Nephron progenitor cell (in vitro differentiated cells): Measurements from ENCODE around the gene CAB39L.
"Not testable (repeated sequence)": the region's sequence is repeated elsewhere in the genome, so short reads cannot be mapped to it uniquely, and the experiment has no call there.

Experiments
- DNase-seq: peaks from one replicate; pipeline ENCODE4 v3.0.0; 2021
- H3K27ac Mint-ChIP-seq: 2 replicates; pipeline ENCODE4 v1.8.0; 2021; ENCODE audit warnings: mild to moderate bottlenecking, moderate library complexity, mixed read lengths
- H3K27me3 Mint-ChIP-seq: 2 replicates; pipeline ENCODE4 v1.8.0; 2021; ENCODE audit warnings: mild to moderate bottlenecking, low read depth, mixed read lengths; ENCODE audit not compliant: poor library complexity
- H3K36me3 Mint-ChIP-seq: 2 replicates; pipeline ENCODE4 v1.8.0; 2021; ENCODE audit warnings: low read depth, mixed read lengths
- H3K4me1 Mint-ChIP-seq: 2 replicates; pipeline ENCODE4 v1.8.0; 2021; ENCODE audit warnings: mixed read lengths
- H3K4me3 Mint-ChIP-seq: 2 replicates; pipeline ENCODE4 v1.8.0; 2021; ENCODE audit warnings: mild to moderate bottlenecking, moderate library complexity, mixed read lengths
- H3K9me3 Mint-ChIP-seq: 2 replicates; pipeline ENCODE4 v1.8.0; 2021; ENCODE audit warnings: mild to moderate bottlenecking, moderate library complexity, mixed read lengths
- TF ChIP-seq, protein P1 (sequence below): fragments of 200-600 bp; sonication (generic); IDR thresholded peaks from 2 replicates; pipeline ENCODE4 v1.5.0; 2021; ENCODE audit warnings: antibody characterized with exemption

CAB39L gene

DNA sequence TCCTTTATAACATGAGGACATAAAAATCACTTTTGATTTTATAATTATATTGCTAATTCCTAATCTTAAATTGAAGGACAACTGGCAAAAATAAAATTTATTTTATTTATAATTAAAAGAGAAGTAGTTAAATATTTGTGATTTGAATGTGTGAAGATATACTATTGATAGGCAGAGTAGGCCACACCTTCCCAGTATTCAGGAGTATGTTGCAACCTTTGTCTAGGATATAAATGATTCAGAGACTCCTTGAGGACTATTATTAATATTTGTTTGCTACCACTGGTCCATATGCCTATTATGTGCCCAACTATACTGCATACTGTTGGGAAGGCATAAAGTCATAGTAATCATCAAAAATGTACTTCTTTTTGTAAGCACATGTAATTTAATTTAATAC lies 101.9 kb downstream of the CAB39L start:
- H3K4me3 Mint-ChIP-seq = no peak overlapping the region
- no peak overlapping the region for H3K27ac Mint-ChIP-seq
- no peaks in the 10 kb centered on the region for H3K9me3 Mint-ChIP-seq
- H3K36me3 Mint-ChIP-seq = no peaks in the 10 kb centered on the region
- peaks cover 3% of the 10 kb centered on the region for H3K27me3 Mint-ChIP-seq
- H3K4me1 Mint-ChIP-seq = peaks cover 18% of the 10 kb centered on the region
- TF ChIP-seq, protein P1, sequence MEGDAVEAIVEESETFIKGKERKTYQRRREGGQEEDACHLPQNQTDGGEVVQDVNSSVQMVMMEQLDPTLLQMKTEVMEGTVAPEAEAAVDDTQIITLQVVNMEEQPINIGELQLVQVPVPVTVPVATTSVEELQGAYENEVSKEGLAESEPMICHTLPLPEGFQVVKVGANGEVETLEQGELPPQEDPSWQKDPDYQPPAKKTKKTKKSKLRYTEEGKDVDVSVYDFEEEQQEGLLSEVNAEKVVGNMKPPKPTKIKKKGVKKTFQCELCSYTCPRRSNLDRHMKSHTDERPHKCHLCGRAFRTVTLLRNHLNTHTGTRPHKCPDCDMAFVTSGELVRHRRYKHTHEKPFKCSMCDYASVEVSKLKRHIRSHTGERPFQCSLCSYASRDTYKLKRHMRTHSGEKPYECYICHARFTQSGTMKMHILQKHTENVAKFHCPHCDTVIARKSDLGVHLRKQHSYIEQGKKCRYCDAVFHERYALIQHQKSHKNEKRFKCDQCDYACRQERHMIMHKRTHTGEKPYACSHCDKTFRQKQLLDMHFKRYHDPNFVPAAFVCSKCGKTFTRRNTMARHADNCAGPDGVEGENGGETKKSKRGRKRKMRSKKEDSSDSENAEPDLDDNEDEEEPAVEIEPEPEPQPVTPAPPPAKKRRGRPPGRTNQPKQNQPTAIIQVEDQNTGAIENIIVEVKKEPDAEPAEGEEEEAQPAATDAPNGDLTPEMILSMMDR = no peak
- no peak for DNase-seq

DNA sequence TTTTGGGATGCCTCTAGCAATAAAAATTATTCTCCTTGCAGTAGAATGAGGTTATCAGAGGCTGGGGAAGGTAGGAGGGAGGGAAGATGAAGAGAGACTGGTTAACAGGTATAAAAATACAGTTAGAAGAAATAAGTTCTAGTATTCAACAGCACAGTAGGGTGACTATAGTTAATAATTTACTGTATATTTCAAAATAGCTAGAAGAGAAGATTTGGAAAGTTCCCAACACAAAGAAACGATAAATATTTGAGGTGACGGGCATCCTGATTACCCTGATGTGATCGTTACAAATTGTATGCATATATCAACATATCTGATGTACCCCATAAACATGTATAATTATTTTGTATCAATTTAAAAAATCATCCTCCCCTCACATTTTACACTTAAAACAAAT lies 102.3 kb downstream of the CAB39L start:
- Mint-ChIP-seq H3K27ac (no peak overlapping the region), H3K9me3 (no peaks in the 10 kb centered on the region), H3K4me1 (peaks cover 15% of the 10 kb centered on the region), H3K36me3 (no peaks in the 10 kb centered on the region), H3K4me3 (no peak overlapping the region), H3K27me3 (peaks cover 3% of the 10 kb centered on the region)
- TF ChIP-seq, protein P1 = no peak
- no peak for DNase-seq

DNA sequence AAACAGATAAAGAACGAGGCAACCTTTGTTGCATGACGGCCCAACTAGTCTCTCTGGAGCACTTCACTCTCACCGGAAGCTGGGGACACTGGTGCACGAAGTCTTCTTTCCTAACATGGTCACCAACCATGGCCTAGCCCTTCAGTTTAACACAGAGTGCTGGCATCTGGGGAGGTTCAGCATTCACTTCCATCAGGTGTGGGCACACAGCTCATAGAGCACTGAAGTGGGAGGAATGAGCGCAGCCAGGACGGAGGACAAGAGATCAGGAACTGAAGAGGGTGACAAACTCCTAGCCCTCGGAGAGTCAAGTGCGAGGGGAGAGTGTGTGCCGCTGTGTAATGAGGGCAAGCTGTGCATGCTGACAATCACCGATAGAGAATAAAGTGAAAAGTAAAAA lies 103.7 kb downstream of the CAB39L start:
- Mint-ChIP-seq H3K4me3 (no peak overlapping the region), H3K9me3 (no peaks in the 10 kb centered on the region), H3K36me3 (no peaks in the 10 kb centered on the region), H3K4me1 (peaks cover 5% of the 10 kb centered on the region), H3K27me3 (peaks cover 3% of the 10 kb centered on the region), H3K27ac (peak overlapping the region; percentile 62)
- TF ChIP-seq, protein P1 = no peak
- DNase-seq = no peak

DNA sequence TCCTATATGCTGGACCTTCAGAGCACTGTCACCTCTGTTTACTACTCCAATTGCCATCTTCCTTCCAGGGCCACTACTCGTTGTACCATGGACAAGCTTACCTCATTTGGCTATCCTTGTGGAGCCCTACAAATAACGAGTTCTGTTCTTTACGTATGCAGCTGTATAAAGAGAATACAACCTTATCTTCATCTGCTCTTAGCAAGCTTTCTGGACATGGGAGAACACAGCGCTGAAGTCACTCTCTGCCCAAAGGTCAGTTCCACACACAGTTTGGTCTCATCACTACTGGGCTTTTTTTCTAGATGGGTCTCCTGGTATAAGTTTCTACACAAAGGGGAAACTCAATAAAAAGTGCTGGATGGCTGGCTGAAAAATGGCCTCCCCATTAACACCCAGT lies 107.2 kb downstream of the CAB39L start:
- Mint-ChIP-seq H3K4me3 (no peak overlapping the region), H3K27me3 (peaks cover 3% of the 10 kb centered on the region), H3K4me1 (no peaks in the 10 kb centered on the region), H3K9me3 (no peaks in the 10 kb centered on the region), H3K36me3 (no peaks in the 10 kb centered on the region), H3K27ac (no peak overlapping the region)
- no peak for DNase-seq
- TF ChIP-seq, protein P1 = no peak

DNA sequence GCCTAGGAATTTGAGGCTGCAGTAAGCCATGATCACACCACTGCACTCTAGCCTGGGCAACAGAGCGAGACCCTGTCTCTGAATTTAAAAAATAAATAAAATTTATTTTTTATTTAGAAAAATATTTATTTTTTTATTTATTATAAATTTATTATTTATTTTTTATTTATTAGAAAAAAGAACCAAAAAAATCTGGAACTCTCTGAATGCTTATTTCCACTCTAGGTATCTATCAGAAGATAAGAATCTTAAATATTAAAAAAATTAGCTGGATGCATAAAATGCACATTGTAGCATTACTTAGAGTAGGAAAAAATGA lies 113.4 kb downstream of the CAB39L start:
- Mint-ChIP-seq H3K4me3 (no peak overlapping the region), H3K27me3 (no peaks in the 10 kb centered on the region), H3K4me1 (no peaks in the 10 kb centered on the region), H3K9me3 (no peaks in the 10 kb centered on the region), H3K27ac (no peak overlapping the region), H3K36me3 (no peaks in the 10 kb centered on the region)
- TF ChIP-seq, protein P1 = no peak
- DNase-seq = no peak

DNA sequence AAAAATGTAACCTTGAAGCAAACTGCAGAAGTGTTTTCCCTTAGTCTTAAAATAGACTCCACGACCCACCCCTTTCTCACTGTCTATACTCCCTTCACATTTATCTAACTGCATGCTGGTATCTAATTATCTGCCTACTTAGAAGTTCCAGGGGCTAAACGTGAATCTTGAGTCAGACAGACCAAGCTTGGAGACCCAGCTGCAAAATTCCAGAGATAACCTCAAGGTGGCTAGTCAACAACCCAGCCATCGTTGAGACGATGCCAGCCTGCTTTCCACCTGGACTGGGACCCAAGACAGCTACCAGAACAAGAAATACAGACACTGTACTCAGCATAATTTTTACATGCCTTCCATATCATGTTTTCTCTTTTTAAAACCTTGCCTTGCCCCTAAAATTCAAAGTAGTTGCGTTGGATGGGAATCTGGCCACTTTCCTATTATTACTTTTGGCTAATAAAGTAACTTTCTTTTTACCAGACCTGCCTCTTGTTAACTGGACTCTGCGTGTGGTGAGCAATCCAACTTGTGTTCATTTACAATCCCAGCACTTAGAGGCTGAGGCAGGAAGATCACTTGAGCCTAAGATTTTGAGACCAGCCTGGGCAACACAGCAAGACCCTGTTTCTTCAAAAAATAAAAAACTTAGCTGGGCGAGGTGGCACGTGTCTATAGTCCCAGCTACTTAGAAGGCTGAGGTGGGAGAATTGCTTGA lies 113.9 kb downstream of the CAB39L start:
- H3K27me3 Mint-ChIP-seq = no peaks in the 10 kb centered on the region
- H3K36me3 Mint-ChIP-seq = no peaks in the 10 kb centered on the region
- no peak overlapping the region for H3K27ac Mint-ChIP-seq
- no peaks in the 10 kb centered on the region for H3K9me3 Mint-ChIP-seq
- TF ChIP-seq, protein P1 = no peak
- no peak overlapping the region for H3K4me3 Mint-ChIP-seq
- H3K4me1 Mint-ChIP-seq = no peaks in the 10 kb centered on the region
- DNase-seq = no peak

DNA sequence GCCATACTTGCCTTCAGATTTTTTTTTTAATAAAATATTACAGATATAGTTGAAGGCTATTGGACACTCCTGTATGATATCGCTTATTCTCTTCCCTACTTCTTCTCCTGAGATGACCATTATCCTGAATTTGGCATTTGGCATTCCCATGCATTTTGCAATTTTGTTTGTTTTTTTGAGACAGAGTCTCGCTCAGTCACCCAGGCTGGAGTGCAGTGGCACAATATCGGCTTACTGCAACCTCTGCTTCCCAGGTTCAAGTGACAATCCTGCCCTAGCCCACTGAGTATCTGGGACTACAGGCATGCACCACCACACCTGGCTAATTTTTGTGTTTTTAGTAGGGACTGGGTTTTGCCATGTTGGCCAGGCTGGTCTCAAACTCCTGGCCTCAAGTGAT lies 116.7 kb downstream of the CAB39L start:
- not testable (repeated sequence) for H3K4me3 Mint-ChIP-seq, H3K36me3 Mint-ChIP-seq, H3K9me3 Mint-ChIP-seq, H3K27me3 Mint-ChIP-seq, H3K4me1 Mint-ChIP-seq, DNase-seq
- peak overlapping the region; percentile 59 for H3K27ac Mint-ChIP-seq
